NB4 (cell line): ENCODE measurements around the gene CAPN12.

Experiments
- CTCF ChIP-seq: IDR thresholded peaks from one replicate; pipeline ENCODE4 v1.5.1; 2012; ENCODE audit warnings: low read depth, low read length
- POLR2A ChIP-seq: IDR thresholded peaks from 2 replicates; pipeline ENCODE4 v1.6.1; 2011; ENCODE audit warnings: mild to moderate bottlenecking; ENCODE audit not compliant: insufficient read length; ENCODE audit errors: extremely low read depth

GRCh38 chr19:38706792-38707511 is 37.3 kb downstream of the CAPN12 start:
- TF ChIP-seq CTCF = no peak
- no peak for TF ChIP-seq POLR2A
